Femur (tissue), 1 donor: ENCODE results near the gene NCLN.
"Not testable (repeated sequence)": the region's sequence is repeated elsewhere in the genome, so short reads cannot be mapped to it uniquely, and the experiment has no call there.

Experiments
- DNase-seq: peaks from one replicate; pipeline ENCODE4 v3.0.0-alpha.2; 2017

Gene NCLN

DNA sequence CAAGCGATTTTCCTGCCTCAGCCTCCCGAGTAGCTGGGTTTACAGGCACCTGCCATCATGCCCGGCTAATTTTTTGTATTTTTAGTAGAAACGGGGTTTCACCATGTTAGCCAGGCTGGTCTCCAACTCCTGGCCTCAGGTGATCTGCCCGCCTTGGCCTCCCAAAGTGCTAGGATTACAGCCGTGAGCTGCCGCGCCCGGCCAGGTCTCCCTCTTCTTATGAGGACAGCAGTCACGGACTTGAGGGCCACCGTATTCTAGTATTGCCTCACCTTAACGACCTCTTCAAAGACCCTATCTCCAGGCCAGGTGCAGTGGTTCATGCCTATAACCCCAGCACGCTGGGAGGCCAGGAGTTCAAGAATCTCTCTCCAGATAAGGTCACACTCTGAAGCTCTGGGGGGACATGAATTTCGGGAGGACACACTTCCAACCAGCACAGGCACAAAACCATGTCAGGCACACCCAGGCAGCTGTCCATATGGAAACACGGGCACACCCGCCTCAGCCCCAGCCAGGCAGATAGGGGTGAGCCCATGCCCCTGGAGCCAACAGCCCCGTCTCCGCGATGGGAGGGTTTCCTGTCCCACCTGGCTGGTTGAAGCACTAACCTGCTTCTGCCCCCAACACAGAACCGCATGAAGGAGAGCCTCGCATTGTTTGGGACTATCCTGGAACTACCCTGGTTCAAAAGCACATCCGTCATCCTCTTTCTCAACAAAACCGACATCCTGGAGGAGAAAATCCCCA is 28.5 kb upstream of the NCLN start:
- no peak for DNase-seq

GRCh38 chr19:3159565-3159964 is 26.2 kb upstream of the NCLN start:
- DNase-seq: no peak

DNA sequence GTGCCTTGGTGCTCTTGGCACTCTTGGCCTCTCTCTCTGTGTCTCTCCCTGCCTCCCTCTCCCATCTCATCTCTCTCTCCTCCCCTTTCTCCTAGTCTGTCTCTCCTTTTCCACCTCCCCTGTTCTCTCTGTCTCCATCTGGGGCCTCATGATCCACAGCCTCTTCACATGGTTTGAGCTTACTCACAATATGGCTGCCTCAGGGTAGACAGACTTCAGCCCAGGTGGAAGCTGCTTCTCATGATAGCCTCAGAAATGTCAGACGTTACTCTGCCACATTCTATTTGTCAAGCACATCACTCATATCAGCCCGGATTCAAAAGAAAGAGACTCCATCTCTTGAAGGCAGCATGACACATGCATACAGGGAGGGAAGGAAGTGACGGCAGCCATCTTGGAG is 25.5 kb upstream of the NCLN start:
- no peak for DNase-seq

GRCh38 chr19:3161453-3161852 is 24.3 kb upstream of the NCLN start:
- DNase-seq: no peak

- DNase-seq: no peak
These were observed 23.1 kb upstream of the NCLN start for GRCh38 chr19:3162418-3163229.

- DNase-seq: peak; percentile 73
These were observed 22.4 kb upstream of the NCLN start for GRCh38 chr19:3163230-3163886.

GRCh38 chr19:3163943-3164342 is 21.8 kb upstream of the NCLN start:
- DNase-seq: no peak

GRCh38 chr19:3167533-3168272 is 18.0 kb upstream of the NCLN start:
- no peak for DNase-seq

GRCh38 chr19:3171894-3172672 is 13.6 kb upstream of the NCLN start:
- DNase-seq: no peak

- DNase-seq: not testable (repeated sequence)
These were observed 13.1 kb upstream of the NCLN start for GRCh38 chr19:3172673-3173000.

- DNase-seq: no peak
These were observed 9.7 kb upstream of the NCLN start for GRCh38 chr19:3175781-3176714.

DNA sequence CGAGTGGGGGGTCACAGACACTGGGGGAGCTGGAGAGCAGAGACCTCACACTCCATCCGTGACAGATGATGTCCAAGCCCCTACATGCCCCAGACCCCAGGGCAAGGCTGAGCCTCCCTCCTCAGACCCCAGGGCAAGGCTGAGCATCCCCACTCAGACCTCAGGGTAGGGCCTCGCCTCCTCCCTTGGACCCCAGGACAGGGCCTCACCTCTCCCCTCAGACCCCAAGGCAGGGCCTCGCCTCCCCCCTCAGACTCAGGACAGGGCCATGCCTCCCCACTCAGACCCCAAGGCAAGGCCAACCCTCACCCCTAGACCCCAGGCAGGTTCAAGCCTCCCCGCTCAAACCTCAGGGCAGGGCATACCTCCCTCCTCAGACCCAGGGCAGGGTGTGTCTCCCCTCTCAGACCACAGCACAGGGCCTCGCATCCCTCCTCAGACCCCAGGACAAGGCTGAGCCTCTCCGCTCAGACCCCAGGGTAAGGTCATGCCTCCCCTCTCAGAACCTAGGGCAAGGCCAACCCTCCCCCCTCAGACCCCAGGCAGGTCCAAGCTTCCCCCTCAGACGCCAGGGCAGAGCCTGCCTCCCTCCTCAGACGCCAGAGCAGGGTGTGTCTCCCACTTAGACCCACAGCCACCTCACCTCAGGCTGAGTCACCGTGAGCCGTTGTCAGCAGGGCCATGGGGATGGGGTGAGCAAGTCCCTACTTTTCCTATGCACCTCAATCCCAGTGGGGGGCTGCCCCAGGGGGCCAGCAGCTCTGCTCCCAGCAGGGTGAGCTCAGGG is 8.8 kb upstream of the NCLN start:
- DNase-seq: no peak

GRCh38 chr19:3178377-3178972 is 7.3 kb upstream of the NCLN start, which contains the start of gene S1PR4:
Gene S1PR4, plus strand, starts transcription at chr19:3178769. Its CDS starts 24 bp downstream, at chr19:3178793.
- DNase-seq: no peak

GRCh38 chr19:3178973-3179738 is 6.6 kb upstream of the NCLN start:
- no peak for DNase-seq

GRCh38 chr19:3179739-3180293 is 5.9 kb upstream of the NCLN start:
- no peak for DNase-seq

GRCh38 chr19:3183721-3184641 is 1.7 kb upstream of the NCLN start:
- peak; percentile 21 for DNase-seq

DNA sequence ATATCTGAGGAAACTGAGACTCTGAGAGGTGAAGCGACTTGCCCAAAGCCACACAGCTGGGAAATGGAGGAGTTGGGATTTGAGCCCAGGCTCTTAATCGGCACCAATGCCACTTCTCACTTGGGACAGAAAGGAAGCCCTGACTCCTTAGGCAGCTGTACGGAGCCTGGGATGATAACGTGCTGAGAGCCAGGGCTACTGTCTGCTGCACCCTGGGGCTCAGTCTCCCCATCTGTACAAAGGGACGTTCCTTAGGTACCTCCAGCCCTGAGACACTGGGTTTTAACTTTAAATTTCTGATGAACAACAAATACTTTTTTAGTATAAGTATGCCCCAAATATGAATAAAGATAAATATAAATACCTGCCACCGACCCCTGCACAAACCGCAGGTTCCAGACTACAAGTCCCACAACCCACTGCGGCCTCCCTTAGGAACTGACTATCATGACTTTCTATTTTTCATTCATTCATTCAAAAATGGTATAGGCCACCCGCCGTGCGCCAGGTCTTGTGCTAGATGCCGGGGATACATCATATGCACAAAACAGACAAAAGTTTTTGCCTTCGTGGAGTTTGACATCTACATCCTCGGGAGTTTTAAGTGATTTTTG is 776 bp upstream of the NCLN start:
- peak; percentile 16 for DNase-seq
